Common myeloid progenitor, CD34-positive (primary cell): ENCODE measurements around the gene SENP7.
"Not testable (repeated sequence)": the region's sequence is repeated elsewhere in the genome, so short reads cannot be mapped to it uniquely, and the experiment has no call there.

Source experiments
- CTCF ChIA-PET: fragments of 350-600 bp; sonication (Branson Sonifier 250); formaldehyde crosslinking; loops from one replicate; lab custom pipeline; 2021; ENCODE audit warnings: antibody characterized with exemption; lab: Charles Lee
- POLR2A ChIA-PET: fragments of 350-600 bp; sonication (Branson Sonifier 250); formaldehyde crosslinking; loops from one replicate; lab custom pipeline; 2021; ENCODE audit warnings: antibody characterized with exemption; lab: Charles Lee
- DNase-seq, 3 donors: peaks; one replicate each; pipeline versions ENCODE4 v3.0.0 to v3.0.0-alpha.2; 2013
- H3K27ac ChIP-seq, 2 experiments: 1 replicate in 1 of 2; 2 replicates in 1 of 2; pipeline ENCODE4 v1.7.0; 2013; ENCODE audit warnings: inconsistent platforms in 2 of 2, low read length in 2 of 2, mild to moderate bottlenecking in 2 of 2, low read depth in 1 of 2, moderate library complexity in 1 of 2; ENCODE audit not compliant: severe bottlenecking in 2 of 2, insufficient read depth in 1 of 2, poor library complexity in 1 of 2
- H3K27me3 ChIP-seq, 5 experiments: replicated peaks in 2 of 5; 1 replicate in 3 of 5; 2 replicates in 2 of 5; pipeline versions ENCODE4 v1.6.1 to v1.7.0; 2013; ENCODE audit warnings: low read length in 4 of 5, mild to moderate bottlenecking in 2 of 5, moderate library complexity in 2 of 5, inconsistent platforms in 1 of 5; ENCODE audit not compliant: insufficient read depth in 5 of 5, control insufficient read depth in 4 of 5
- H3K36me3 ChIP-seq, 4 experiments: 1 replicate in 2 of 4; 2 replicates in 2 of 4; pipeline versions ENCODE4 v1.6.1 to v1.7.0; 2013; ENCODE audit warnings: low read length in 3 of 4, control low read depth in 1 of 4, mild to moderate bottlenecking in 1 of 4; ENCODE audit not compliant: control insufficient read depth in 4 of 4, insufficient read depth in 4 of 4
- H3K4me1 ChIP-seq, 4 experiments: 1 replicate in 3 of 4; 2 replicates in 1 of 4; pipeline versions ENCODE4 v1.6.1 to v1.7.1; 2013; ENCODE audit warnings: low read length in 3 of 4, mild to moderate bottlenecking in 3 of 4, control low read depth in 1 of 4, inconsistent platforms in 1 of 4, moderate library complexity in 1 of 4; ENCODE audit not compliant: control insufficient read depth in 4 of 4, insufficient read depth in 4 of 4; ENCODE audit errors: control extremely low read depth in 1 of 4
- H3K4me3 ChIP-seq, 7 experiments: 1 replicate in 4 of 7; 2 replicates in 3 of 7; pipeline versions ENCODE4 v1.5.1 to v1.7.0; 2013; ENCODE audit warnings: mild to moderate bottlenecking in 7 of 7, low read length in 6 of 7, moderate library complexity in 6 of 7, inconsistent platforms in 2 of 7, low read depth in 2 of 7, control low read depth in 1 of 7; ENCODE audit not compliant: insufficient read depth in 4 of 7, control insufficient read depth in 1 of 7; ENCODE audit errors: extremely low read depth in 1 of 7
- H3K9me3 ChIP-seq, 5 experiments: 1 replicate in 4 of 5; 2 replicates in 1 of 5; pipeline versions ENCODE4 v1.6.1 to v1.7.1; 2013; ENCODE audit warnings: low read length in 4 of 5, mild to moderate bottlenecking in 2 of 5, inconsistent platforms in 1 of 5, low read depth in 1 of 5, moderate library complexity in 1 of 5; ENCODE audit not compliant: control insufficient read depth in 4 of 5, insufficient read depth in 2 of 5; ENCODE audit errors: control extremely low read depth in 1 of 5
- WGBS: methylation state at CpG from one replicate; pipeline ENCODE4 v1.1.5; 2013; ENCODE audit not compliant: insufficient coverage; 5-methylcytosine and 5-hydroxymethylcytosine counted together

Gene SENP7

DNA sequence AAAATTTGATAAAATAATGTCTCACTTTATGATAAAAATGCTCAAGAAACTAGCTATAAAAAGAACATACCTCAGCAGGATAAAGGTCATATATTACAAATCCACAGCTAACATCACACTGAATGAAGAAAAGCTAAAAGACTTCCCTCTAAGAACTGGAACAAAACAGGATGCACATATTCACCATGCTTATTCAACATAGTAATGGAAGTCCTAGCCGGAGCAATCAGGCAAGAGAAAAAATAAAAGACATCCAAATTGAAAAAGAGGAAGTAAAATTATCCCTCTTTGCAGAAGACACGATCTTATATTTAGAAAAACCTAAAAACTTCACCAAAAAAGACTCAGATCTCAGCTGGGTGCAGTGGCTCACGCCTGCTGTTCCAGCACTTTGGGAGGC is 34.0 kb downstream of the SENP7 start:
- CTCF ChIA-PET = interaction anchor here (0.6 to 0.7 kb wide), 2 partner anchors 11 to 1397 kb away, joined by 3 read pairs; no protein-coding TSS in a partner anchor
- peaks cover 2 to 46% (median 13%) of the 10 kb centered on the region in 4 experiments for H3K36me3 ChIP-seq
- DNase-seq = peak in 2 of 3 donors; percentile 21 to 47
- H3K27me3 ChIP-seq = no peaks in the 10 kb centered on the region
- POLR2A ChIA-PET = interaction anchor here (0.6 kb wide), 1 partner anchor 8 kb away, joined by 3 read pairs; no protein-coding TSS in a partner anchor
- peaks cover 0 to 26% (median 4%) of the 10 kb centered on the region in 5 experiments for H3K9me3 ChIP-seq
- WGBS = 50% methylated on average over 2 of the region's 3 CpGs
- H3K4me1 ChIP-seq = peaks cover 0 to 3% (median 0%) of the 10 kb centered on the region in 4 experiments
- H3K4me3 ChIP-seq = no peak overlapping the region
- H3K27ac ChIP-seq = no peak overlapping the region

DNA sequence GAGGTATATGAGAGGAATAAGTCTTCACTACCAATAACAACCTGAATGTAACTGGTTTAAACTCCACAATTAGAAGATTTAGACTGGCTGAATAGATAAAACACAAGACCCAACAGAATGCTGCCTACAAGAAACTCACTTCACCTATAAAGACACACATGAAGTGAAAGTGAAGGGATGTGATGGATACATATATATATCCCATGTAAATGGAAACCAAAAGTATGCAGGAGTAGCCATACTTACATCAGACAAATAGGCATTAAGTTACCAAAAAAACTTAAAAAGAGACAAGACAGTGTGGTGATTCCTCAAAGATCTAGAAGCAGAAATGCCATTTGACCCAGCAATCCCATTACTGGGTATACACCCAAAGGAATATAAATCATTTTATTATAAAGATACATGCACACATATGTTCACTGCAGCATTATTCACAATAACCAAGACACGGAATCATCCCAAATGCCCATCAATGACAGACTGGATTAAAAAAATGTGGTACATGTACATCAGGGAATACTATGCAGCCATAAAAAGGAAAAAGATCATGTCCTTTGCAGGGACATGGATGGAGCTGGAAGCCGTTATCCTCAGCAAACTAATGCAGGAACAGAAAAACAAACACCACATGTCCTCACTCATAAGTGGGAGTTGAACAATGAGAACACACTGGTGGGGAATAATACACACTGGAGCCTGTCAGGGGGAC is 38.0 kb downstream of the SENP7 start:
- DNase-seq, H3K4me3 ChIP-seq, H3K27ac ChIP-seq, H3K27me3 ChIP-seq, CTCF ChIA-PET, H3K4me1 ChIP-seq: not testable (repeated sequence)
- Histone ChIP-seq H3K36me3 (peaks cover 2 to 39% (median 10%) of the 10 kb centered on the region in 4 experiments), H3K9me3 (peaks cover 0 to 21% (median 3%) of the 10 kb centered on the region in 5 experiments)
- POLR2A ChIA-PET = interaction anchor here (0.6 kb wide), 1 partner anchor 1044 kb away, joined by 3 read pairs; no protein-coding TSS in a partner anchor
- WGBS = no CpG with 5 or more reads among the region's 2 CpGs

DNA sequence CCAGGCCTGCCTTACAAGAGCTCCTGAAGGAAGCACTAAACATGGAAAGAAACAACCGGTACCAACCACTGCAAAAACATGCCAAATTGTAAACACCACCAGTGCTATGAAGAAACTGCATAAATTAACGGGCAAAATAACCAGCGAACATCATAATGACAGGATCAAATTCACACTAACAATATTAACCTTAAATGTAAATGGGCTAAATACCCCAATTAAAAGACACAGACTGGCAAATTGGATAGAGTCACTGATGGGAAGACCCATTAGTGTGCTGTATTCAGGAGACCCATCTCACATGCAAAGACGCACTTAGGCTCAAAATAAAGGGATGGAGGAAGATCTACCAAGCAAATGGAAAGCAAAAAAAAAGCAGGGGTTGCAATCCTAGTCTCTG is 44.3 kb downstream of the SENP7 start:
- H3K4me3 ChIP-seq, H3K27ac ChIP-seq, CTCF ChIA-PET, H3K9me3 ChIP-seq, POLR2A ChIA-PET, H3K27me3 ChIP-seq, DNase-seq, H3K36me3 ChIP-seq, H3K4me1 ChIP-seq: not testable (repeated sequence)
- WGBS = 100% methylated on average over 2 of the region's 4 CpGs

DNA sequence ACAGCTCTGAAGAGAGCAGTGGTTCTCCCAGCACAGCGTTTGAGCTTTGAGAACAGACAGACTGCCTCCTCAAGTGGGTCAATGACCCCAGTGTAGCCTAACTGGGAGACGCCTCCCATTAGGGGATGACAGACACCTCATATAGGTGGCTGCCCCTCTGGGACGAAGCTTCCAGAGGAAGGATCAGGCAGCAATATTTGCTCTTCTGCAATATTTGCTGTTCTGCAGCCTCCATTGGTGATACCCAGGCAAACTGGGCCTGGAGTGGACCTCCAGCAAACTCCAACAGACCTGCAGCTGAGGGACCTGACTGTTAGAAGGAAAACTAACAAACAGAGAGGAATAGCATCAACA is 45.7 kb downstream of the SENP7 start:
- not testable (repeated sequence) for H3K4me3 ChIP-seq, H3K4me1 ChIP-seq, H3K9me3 ChIP-seq, DNase-seq, H3K27ac ChIP-seq, H3K27me3 ChIP-seq
- peaks cover 0 to 12% (median 0%) of the 10 kb centered on the region in 4 experiments for H3K36me3 ChIP-seq
- CTCF ChIA-PET = interaction anchor here (0.6 to 1.2 kb wide), 3 partner anchors 12 to 66 kb away, joined by 3 read pairs; no protein-coding TSS in a partner anchor
- POLR2A ChIA-PET = interaction anchor here (0.6 kb wide), 1 partner anchor 13 kb away, joined by 3 read pairs; no protein-coding TSS in a partner anchor
- WGBS = 94% methylated on average over 3 of the region's 3 CpGs

DNA sequence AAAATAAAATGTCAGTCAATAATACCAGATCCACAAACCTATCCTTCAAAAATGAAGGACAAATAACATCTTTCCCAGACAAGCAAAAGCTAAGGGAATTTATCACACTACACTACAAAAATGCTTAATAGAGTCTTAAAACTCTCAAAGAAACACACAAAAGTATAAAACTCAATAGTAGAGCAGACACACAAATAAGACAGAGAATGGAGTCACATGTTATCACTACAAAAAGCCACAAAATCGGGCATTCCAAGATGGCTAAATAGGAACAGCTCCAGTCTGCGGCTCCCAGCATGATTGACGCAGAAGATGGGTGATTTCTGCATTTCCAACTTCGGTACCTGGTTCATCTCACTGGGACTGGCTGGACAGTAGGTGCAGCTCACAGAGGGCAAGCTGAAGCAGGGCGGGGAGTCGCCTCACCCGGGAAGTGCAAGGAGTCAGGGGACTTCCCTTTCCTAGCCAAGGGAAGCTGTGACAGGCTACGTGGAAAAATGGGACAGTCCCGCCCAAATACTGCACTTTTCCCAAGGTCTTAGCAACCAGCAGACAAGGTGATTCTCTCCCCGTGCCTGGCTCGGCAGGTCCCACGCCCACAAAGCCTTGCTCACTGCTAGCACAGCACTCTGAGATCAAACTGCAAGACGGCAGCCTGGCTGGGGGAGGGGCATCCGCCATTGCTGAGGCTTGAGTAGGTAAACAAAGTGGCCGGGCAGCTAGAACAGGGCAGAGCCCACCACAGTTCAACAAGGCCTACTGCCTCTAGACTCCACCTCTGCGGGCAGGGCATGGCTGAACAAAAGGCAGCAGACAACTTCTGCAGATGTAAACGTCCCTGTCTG is 46.3 kb downstream of the SENP7 start:
- Histone ChIP-seq H3K4me3 (peak overlapping the region in 1 of 7 experiments; percentile 23), H3K4me1 (peaks cover 0 to 2% (median 0%) of the 10 kb centered on the region in 4 experiments), H3K27me3 (no peaks in the 10 kb centered on the region), H3K36me3 (peaks cover 0 to 14% (median 0%) of the 10 kb centered on the region in 4 experiments), H3K9me3 (peaks cover 0 to 7% (median 0%) of the 10 kb centered on the region in 5 experiments), H3K27ac (no peak overlapping the region)
- ChIA-PET CTCF (interaction anchor here (0.6 to 1.2 kb wide), 3 partner anchors 12 to 65 kb away, joined by 3 read pairs; no protein-coding TSS in a partner anchor), POLR2A (no interaction called here)
- WGBS = 89% methylated on average over 16 of the region's 17 CpGs
- DNase-seq = no peak

DNA sequence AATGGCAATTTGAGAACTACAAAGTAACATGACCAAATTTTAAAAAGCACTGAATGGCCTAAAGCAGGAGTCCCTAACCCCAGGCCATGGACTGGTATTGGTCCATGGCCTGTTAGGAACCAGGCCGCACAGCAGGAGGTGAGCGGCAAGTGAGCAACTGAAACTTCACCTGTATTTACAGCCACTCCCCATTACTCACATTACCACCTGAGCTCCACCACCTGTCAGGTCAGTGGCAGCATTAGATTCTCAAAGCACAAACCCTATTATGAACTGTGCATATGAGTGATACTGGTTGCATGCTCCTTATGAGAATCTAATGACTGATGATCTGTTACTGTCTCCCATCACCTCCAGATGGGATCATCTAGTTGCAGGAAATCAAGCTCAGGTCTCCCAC is 48.8 kb downstream of the SENP7 start:
- DNase-seq = no peak
- H3K4me3 ChIP-seq = no peak overlapping the region
- POLR2A ChIA-PET = interaction anchor here (1.2 kb wide), 1 partner anchor 41 kb away, joined by 3 read pairs; no protein-coding TSS in a partner anchor
- CTCF ChIA-PET = interaction anchor here (1.3 kb wide), 1 partner anchor 23 kb away, joined by 3 read pairs; no protein-coding TSS in a partner anchor
- WGBS = no CpG with 5 or more reads among the region's 2 CpGs
- H3K27me3 ChIP-seq = no peaks in the 10 kb centered on the region
- H3K9me3 ChIP-seq = peaks cover 0 to 8% (median 0%) of the 10 kb centered on the region in 5 experiments
- H3K27ac ChIP-seq = no peak overlapping the region
- peaks cover 0 to 15% (median under 1%) of the 10 kb centered on the region in 4 experiments for H3K36me3 ChIP-seq
- peaks cover 0 to 2% (median 0%) of the 10 kb centered on the region in 4 experiments for H3K4me1 ChIP-seq
